Endodermal cell (in vitro differentiated cells): ENCODE measurements around the gene PHTF1. TPM values are rescaled to one million over a fixed set of nuclear protein-coding genes. Genes with fewer than 3 reads are reported as not detected.

ENCODE experiments used
- DNase-seq: peaks from one replicate; pipeline ENCODE4 v3.0.0-alpha.2; 2017
- H3K27ac ChIP-seq: 2 replicates; pipeline ENCODE4 v1.5.1; 2013; ENCODE audit warnings: mild to moderate bottlenecking, low read depth, low read length, moderate library complexity
- H3K27me3 ChIP-seq: 2 replicates; pipeline ENCODE4 v1.6.1; 2013; ENCODE audit warnings: mild to moderate bottlenecking, low read length, moderate library complexity; ENCODE audit not compliant: insufficient read depth, control insufficient read depth, poor library complexity, severe bottlenecking
- H3K36me3 ChIP-seq: 2 replicates; pipeline ENCODE4 v1.7.0; 2013; ENCODE audit warnings: mild to moderate bottlenecking, low read length, moderate library complexity; ENCODE audit not compliant: control insufficient read depth, insufficient read depth
- H3K4me1 ChIP-seq: one replicate; pipeline ENCODE4 v1.7.0; 2013; ENCODE audit warnings: low read length; ENCODE audit not compliant: control insufficient read depth, insufficient read depth
- H3K4me3 ChIP-seq: 2 replicates; pipeline ENCODE4 v1.5.1; 2013; ENCODE audit warnings: mild to moderate bottlenecking, low read length, moderate library complexity
- H3K9ac ChIP-seq: 2 replicates; pipeline ENCODE4 v1.6.1; 2013; ENCODE audit warnings: mild to moderate bottlenecking, low read length, moderate library complexity; ENCODE audit not compliant: poor library complexity, severe bottlenecking; ENCODE audit errors: extremely low read depth
- H3K9me3 ChIP-seq: 2 replicates; pipeline ENCODE4 v1.6.1; 2013; ENCODE audit warnings: mild to moderate bottlenecking, low read length, moderate library complexity; ENCODE audit not compliant: control insufficient read depth
- H3K27ac Mint-ChIP-seq: 2 replicates; pipeline ENCODE4 v1.8.0; 2020; ENCODE audit warnings: mixed read lengths
- H3K27me3 Mint-ChIP-seq: 2 replicates; pipeline ENCODE4 v1.8.0; 2021; ENCODE audit warnings: mild to moderate bottlenecking, mixed read lengths; ENCODE audit not compliant: insufficient read depth
- H3K36me3 Mint-ChIP-seq: 2 replicates; pipeline ENCODE4 v1.8.0; 2020; ENCODE audit warnings: low read depth, mixed read lengths
- H3K4me1 Mint-ChIP-seq: 2 replicates; pipeline ENCODE4 v1.8.0; 2020; ENCODE audit warnings: mixed read lengths
- H3K4me3 Mint-ChIP-seq: 2 replicates; pipeline ENCODE4 v1.8.0; 2020; ENCODE audit warnings: mild to moderate bottlenecking, moderate library complexity, mixed read lengths
- H3K9me3 Mint-ChIP-seq: 2 replicates; pipeline ENCODE4 v1.8.0; 2020; ENCODE audit warnings: mild to moderate bottlenecking, mixed read lengths
- CTCF ChIP-seq: fragments of 200-600 bp; sonication (generic); conservative IDR thresholded peaks from 2 replicates; pipeline ENCODE4 v1.5.0; 2021; ENCODE audit warnings: antibody characterized with exemption, mild to moderate bottlenecking
- WGBS, 2 experiments: methylation state at CpG; one replicate each; pipeline versions ENCODE4 v1.1.5 to v1.1.7; 2013; ENCODE audit warnings: missing lambda C conversion rate in 2 of 2, mixed read lengths in 1 of 2; ENCODE audit not compliant: insufficient coverage in 1 of 2, insufficient read length in 1 of 2; 5-methylcytosine and 5-hydroxymethylcytosine counted together
- total RNA-seq, 2 donors: library from RNA; stranded (reverse); fragmentation: NEBNext Ultra II Directional in 1 of 2; extraction: Animal tissue kit (Norgen Biotek cat#: 25700) in 1 of 2; gene quantifications; 2 replicates in 1 of 2; 3 replicates in 1 of 2; pipeline ENCODE4 v1.2.1, GENCODE V29; 2021

PHTF1 gene
- total RNA-seq, 2 donors from 2014 or later = 43.8 to 56.5 TPM

- H3K4me3 Mint-ChIP-seq = no peak overlapping the region
- TF ChIP-seq CTCF = no peak
- no peaks in the 10 kb centered on the region for H3K27me3 Mint-ChIP-seq
- H3K27ac Mint-ChIP-seq = no peak overlapping the region
- H3K27ac ChIP-seq = peak overlapping the region; percentile 44
- no peaks in the 10 kb centered on the region for H3K9me3 ChIP-seq
- H3K9ac ChIP-seq = no peak overlapping the region
- peaks cover 11% of the 10 kb centered on the region for H3K36me3 Mint-ChIP-seq
- no peak for DNase-seq
- 87 to 92% methylated on average over 2 to 3 of the region's 3 CpGs for WGBS, 2 experiments
- H3K27me3 ChIP-seq = no peaks in the 10 kb centered on the region
- no peaks in the 10 kb centered on the region for H3K9me3 Mint-ChIP-seq
- peaks cover 10% of the 10 kb centered on the region for H3K4me1 Mint-ChIP-seq
- H3K36me3 ChIP-seq = peaks cover 33% of the 10 kb centered on the region
- no peak overlapping the region for H3K4me3 ChIP-seq
- peaks cover 3% of the 10 kb centered on the region for H3K4me1 ChIP-seq
These were observed 99.2 kb downstream of the PHTF1 start for GRCh38 chr1:113660088-113660487.

GRCh38 chr1:113659556-113659955, 99.7 kb downstream of the PHTF1 start:
- Histone ChIP-seq H3K9me3 (no peaks in the 10 kb centered on the region), H3K27me3 (no peaks in the 10 kb centered on the region), H3K9ac (no peak overlapping the region), H3K4me1 (peaks cover 3% of the 10 kb centered on the region), H3K36me3 (peaks cover 38% of the 10 kb centered on the region), H3K4me3 (no peak overlapping the region), H3K27ac (peak overlapping the region; percentile 50)
- H3K4me1 Mint-ChIP-seq = peaks cover 10% of the 10 kb centered on the region
- TF ChIP-seq CTCF = no peak
- H3K27ac Mint-ChIP-seq = peak overlapping the region; percentile 4
- no peak overlapping the region for H3K4me3 Mint-ChIP-seq
- H3K9me3 Mint-ChIP-seq = no peaks in the 10 kb centered on the region
- H3K27me3 Mint-ChIP-seq = no peaks in the 10 kb centered on the region
- DNase-seq = no peak
- peaks cover 11% of the 10 kb centered on the region for H3K36me3 Mint-ChIP-seq
- WGBS, 2 experiments = 89 to 100% methylated on average over 4 of the region's 4 CpGs

- TF ChIP-seq CTCF = no peak
- H3K27ac Mint-ChIP-seq = peak overlapping the region; percentile 4
These were observed 100.3 kb downstream of the PHTF1 start for GRCh38 chr1:113659035-113659434.

More at GRCh38 chr1:113659035-113659434, 100.3 kb downstream of the PHTF1 start:
- no peak overlapping the region for H3K4me3 Mint-ChIP-seq
- peak overlapping the region; percentile 50 for H3K27ac ChIP-seq
- no peaks in the 10 kb centered on the region for H3K9me3 Mint-ChIP-seq
- no peak overlapping the region for H3K4me3 ChIP-seq
- H3K4me1 Mint-ChIP-seq = peaks cover 10% of the 10 kb centered on the region
- 87 to 92% methylated on average over 7 to 9 of the region's 9 CpGs for WGBS, 2 experiments
- no peaks in the 10 kb centered on the region for H3K9me3 ChIP-seq
- DNase-seq = no peak
- H3K4me1 ChIP-seq = peaks cover 3% of the 10 kb centered on the region
- peaks cover 11% of the 10 kb centered on the region for H3K36me3 Mint-ChIP-seq
- no peaks in the 10 kb centered on the region for H3K27me3 ChIP-seq
- H3K36me3 ChIP-seq = peaks cover 40% of the 10 kb centered on the region
- H3K9ac ChIP-seq = no peak overlapping the region
- H3K27me3 Mint-ChIP-seq = no peaks in the 10 kb centered on the region
